CD4-positive, alpha-beta T cell treated with Interferon alpha-2 for 1 hour (primary cell): ENCODE results near the gene SCP2.

ENCODE experiments used
- DNase-seq, 2 donors: peaks; one replicate each; pipeline ENCODE4 v3.0.0-alpha.2; 2020 to 2022

The SCP2 gene, protein sequence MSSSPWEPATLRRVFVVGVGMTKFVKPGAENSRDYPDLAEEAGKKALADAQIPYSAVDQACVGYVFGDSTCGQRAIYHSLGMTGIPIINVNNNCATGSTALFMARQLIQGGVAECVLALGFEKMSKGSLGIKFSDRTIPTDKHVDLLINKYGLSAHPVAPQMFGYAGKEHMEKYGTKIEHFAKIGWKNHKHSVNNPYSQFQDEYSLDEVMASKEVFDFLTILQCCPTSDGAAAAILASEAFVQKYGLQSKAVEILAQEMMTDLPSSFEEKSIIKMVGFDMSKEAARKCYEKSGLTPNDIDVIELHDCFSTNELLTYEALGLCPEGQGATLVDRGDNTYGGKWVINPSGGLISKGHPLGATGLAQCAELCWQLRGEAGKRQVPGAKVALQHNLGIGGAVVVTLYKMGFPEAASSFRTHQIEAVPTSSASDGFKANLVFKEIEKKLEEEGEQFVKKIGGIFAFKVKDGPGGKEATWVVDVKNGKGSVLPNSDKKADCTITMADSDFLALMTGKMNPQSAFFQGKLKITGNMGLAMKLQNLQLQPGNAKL

DNA sequence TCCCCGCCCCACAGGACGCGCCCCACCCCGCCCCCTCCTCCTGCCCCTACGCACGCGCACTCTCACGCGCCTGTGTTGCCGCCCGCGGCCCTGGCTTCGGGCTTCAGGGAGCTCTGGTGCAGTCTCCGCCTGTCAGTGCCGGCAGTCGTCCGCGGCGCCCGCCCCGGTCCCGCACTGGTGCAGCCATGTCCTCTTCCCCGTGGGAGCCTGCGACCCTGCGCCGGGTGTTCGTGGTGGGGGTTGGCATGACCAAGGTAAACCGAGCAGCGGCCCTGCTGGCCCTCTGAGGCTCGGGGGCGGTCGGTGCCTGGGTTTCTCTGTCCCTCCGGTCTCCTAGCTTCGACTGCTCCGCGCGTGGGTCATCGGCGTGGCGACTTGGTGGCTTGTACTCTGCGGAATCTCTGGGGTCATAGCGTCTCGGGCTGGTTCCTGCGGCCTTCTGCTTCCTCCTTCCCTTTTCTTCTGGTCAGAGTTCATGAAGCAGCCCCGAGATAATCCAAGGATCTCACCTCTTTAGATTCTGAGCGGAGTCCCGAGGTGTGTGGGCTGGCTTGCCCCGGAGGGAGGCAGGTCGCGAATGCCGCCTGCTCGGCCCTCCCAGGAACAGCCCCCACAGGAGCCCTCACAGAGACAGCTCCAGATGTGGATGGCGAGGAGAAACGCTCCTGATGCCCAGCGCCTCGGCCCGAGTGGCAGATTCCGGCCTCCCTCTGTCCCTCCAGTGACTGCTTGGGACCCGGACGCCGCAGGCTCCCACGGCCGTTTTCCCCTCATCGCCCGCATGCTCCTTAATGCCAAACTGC is at the start of gene SCP2:
TSS of gene SCP2 (plus strand) at position 65 of the 803 bp plus-strand sequence. CDS start at position 186, 121 bp downstream.
- DNase-seq, result peak; percentile 79 to 82

DNA sequence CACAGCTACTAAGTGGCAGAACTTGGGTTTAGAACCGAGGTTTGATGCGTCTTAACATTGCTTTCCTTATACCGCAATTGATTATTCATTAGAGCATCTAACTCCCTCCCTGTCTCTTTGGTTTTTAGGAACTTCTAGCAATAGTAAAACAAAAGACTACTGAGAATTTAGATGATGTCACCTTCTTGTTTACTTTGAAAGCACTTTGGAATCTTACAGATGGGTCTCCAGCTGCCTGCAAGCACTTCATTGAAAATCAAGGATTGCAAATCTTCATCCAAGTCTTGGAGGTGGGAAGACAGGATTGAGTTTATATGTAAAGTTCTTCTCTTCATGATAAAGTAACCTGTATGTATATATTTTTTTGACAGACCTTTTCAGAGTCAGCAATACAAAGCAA is 49.5 kb upstream of the SCP2 start:
- DNase-seq, result no peak

DNA sequence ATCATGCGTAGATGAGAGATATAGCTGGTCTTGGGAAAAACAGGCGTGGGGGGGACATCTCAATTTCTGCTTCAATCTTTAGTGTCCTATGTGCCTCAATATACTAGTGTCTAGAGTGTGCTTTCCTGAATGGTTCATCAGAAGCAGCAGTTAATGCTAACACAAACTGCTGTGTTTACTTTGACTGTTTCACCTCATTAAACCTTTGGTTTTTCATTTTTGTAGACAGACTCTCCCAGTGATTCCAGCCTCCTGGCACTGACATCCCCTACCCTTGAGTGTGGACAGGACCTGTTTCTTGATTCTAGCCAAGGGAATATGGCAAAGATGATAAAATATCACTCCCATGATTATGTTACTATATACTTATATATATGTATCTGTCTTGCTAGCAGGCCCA is 46.9 kb upstream of the SCP2 start:
- no peak for DNase-seq

DNA sequence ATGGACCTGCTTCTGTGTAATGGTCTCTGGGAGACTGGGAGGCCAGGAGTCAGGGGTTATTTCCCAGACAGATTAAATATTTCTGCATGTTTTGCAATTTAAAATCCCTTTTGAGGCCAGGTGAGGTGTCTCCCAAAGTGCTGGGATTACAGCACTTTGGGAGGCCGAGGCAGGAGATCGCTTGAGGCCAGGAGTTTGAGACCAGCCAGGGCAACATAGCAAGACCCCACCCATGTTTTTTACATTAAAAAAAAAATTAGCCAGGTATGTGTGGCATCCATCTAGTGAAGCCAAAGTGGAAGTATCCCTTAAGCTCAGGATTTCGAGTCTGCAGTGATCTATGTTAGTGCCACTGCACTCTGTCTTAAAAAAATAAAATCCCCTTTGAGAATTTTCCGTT is 39.6 kb upstream of the SCP2 start:
- DNase-seq, result no peak

DNA sequence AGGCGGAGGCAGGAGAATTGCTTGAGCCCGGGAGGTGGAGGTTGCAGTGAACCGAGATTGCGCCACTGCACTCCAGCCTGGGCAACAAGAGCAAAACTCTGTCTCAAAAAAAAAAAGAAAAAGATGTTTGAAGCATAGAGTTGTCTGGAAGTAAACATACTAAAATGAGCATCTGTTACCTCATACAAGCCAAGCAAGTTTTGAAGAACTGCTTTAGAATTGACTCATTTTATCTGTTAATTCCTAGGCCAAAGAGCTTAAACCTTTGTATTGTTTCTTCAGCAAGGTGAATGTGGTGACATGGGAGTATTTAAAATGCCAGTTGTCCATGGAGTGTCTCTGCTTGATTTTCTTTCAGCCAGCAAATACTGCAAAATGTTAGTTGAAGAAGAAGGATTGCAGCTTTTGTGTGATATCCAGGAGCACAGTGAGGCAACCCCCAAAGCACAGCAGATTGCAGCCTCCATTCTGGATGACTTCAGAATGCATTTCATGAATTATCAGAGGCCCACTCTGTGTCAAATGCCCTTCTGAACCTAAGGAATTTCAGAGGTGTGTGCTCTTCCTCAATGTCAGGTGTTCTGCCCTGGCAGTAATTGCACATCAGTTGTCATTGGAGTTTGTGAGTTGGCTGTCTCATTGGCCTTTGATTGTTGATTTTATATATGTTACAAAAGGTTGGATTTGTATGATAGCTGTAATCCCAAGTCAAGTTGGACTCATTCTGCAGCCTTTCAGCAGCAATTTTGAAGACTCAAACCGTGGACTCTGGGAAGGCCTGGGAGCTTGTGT is 34.5 kb upstream of the SCP2 start:
- DNase-seq, result no peak

DNA sequence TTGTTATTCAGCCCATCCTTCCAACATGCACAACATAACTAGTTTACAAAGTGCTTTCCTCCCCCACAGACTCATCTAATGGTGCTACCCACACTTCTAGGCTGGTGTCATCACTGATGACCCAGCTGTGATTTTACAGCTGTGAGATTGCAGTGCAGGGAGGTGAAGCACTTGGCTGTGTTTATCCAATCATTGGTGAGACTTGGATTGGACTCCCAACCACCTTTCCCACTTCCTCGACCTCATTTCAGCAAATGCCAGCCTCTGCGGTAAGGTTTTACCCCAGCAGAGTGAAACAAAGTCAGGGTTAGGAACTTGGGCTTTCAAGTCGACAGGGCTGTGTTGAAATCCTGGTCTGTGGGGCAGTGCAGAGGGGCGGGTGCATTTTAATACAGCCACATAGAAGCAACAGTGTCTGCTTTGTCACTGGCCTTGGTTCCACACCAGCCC is 27.6 kb upstream of the SCP2 start:
- no peak for DNase-seq

DNA sequence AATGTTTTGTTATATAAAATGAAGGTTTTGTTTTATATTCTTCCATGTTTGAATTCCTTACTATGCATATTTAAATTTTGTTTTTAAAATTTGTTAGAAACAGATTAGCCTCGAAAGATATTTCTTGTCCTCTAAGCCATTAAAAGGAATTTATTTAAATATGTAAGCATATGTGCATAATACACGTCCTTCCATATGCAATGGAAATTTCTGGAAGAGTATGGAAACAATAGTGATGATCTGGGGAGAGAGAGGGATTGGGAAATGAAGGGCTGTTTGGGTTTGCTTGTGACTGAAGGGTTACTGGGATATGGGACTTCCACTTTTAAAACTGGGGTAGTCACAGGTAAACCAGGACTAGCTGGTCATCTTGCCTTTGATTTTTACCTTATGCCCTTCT is 26.7 kb upstream of the SCP2 start:
- DNase-seq, result no peak

DNA sequence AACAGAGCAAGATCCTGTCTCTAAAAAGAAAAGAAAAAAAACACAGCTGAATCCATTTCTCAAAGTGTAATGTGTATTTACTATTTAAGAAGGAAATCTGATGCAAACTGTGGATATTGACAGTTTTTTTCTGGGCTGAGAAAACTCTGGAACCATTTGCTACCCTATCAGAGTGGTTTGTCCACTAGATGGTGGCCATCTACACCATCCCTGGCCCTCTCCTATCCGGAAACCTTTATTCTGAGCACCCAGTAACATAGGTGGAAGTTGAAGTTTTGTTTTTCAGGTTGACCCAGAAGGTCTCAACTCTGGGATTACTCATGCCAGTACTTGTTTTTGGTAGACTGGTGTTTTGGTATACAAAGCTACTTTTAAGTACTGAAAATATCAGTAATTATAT is 25.7 kb upstream of the SCP2 start:
- DNase-seq, result no peak

DNA sequence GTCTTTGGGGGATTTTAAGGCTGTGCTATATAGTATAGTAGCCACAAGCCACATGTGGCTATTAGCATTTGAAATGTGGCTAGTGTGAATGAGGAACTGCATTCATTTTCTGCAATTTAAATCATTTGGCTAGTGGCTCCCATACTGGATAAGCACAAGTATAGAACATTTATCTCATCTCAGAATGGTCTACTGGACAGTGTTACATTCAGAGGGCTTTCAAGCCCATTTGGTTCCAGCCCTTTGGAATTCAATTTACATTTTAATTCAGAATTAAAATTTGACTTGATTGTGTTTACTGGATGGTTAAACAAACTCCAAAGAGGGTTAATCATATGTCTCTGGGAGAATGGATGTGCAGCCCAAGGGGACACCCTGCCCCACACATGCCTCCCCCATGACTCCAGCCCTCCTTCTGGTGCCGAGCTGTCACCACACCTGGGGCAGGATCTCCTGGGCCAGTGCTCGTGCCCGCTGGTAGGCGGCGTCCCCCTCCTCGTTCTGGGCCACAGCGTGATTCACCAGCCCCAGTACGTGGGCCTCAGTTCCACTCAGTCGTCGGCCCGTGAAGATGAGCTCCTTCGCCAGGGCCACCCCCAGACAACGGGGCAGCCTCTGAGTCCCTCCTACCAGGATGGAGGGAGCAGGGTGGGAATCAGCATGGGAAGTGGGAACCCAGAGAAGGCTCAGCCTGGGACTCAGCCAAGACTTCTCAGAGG is 22.7 kb upstream of the SCP2 start:
- DNase-seq, result no peak

DNA sequence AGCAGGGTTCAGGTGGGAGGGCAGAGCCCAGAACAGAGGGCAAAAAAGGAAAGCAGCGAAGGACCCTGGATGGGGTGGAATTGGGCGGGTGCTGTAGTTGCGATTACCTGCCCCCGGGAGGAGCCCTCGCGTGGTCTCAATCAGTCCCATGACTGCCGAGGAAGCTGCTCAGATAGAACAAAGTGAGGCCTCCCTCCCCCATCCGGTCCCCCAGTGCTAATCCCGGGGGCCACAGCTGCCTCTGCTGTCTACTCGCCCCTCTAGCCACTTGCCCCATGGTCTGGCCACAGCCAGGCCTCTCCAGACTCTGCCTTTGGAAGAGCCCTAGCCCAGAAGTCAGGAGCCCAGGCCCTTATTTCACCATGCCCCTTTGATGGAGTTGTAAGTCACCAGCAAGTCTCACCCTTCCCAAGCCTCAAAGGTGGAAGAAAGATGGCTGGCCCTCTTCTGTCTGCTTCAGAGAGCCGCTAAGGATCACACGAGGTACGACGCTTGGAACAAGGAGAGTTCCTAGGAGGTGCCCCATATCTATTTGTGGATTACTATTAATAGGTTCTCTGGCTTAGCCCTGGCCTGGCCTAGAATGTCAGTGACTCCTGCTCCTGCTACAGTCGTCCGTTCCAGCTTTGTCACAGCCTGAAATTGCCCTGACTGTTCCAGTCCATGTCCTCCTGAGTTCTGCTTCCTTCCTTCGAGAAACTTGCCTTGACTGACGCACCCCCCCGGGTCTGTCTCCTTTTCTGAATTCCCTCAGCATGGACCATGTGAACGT is 22.0 kb upstream of the SCP2 start:
- peak; percentile 15 to 37 for DNase-seq

DNA sequence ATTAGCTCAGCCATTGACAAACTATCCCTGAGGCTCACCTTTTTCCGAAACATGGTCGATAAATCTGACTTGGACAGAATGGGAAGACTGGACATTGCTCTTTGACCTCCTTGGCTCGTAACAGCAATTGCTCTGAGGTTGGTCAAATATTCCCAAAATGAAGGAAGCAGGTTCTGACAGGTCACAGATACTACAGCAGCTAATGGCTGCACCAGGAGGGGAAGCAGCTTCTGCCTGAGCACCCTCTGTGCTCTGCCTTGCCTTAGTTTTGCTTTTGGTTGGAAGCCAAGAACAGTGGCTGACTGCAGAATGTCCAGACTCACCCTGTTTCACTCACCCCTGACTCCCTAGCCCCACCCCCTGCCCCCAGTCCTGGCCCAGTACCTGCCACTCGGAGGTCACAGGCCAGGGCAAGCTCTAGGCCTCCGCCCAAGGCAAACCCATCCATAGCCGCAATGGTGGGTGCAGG is 20.9 kb upstream of the SCP2 start:
- DNase-seq, result no peak

DNA sequence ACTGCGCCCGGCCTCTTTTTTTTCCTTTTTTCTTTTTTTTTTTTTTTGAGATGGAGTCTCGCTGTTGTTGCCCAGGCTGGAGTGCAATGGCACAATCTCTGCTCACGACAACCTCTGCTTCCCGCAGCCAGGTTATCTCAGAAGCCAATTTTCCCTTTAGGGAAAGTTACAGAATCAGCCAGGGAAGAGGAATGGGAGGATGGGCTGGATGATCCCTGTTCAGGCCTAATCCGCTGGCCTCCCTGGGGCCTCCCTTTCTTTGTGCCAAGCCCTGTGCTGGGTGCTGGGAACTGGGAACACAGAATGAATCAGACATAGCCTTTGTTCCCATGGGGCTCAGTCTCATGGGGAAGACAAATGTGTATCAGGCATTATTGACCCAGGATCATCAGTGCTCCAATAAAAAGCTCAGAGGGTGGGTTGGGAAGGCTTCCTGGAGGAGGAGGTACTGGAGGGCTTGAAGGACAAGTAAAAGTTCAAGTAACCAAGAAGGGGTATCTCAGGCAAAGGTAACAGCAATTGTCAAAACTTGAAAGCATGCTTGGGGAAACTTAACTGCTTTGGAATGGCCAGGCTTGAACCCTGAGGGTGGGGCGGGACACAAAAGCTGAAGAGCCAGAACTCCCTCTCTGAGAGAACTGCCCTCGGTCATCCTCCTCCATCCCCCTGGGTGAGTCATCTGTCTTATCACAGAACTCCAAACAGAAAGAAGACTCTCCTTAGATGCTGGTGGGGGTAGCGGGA is 19.8 kb upstream of the SCP2 start:
- DNase-seq, result no peak

DNA sequence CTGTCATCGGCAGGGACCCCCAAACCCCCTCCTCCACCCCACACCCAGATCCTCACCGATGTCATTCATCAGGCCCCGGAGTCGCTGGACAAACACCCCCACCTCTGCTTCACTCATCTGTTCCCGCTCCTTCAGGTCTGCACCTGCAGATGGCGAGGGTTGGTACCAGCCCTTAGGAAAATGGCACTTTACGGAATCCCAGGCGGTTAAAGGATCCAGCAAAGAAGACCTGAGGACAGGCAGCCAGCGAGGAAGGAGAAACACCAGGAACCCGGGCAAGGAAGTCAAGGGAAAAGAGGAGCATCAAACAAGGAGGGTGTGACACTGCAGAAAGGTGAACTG is 19.3 kb upstream of the SCP2 start:
- DNase-seq, result no peak

DNA sequence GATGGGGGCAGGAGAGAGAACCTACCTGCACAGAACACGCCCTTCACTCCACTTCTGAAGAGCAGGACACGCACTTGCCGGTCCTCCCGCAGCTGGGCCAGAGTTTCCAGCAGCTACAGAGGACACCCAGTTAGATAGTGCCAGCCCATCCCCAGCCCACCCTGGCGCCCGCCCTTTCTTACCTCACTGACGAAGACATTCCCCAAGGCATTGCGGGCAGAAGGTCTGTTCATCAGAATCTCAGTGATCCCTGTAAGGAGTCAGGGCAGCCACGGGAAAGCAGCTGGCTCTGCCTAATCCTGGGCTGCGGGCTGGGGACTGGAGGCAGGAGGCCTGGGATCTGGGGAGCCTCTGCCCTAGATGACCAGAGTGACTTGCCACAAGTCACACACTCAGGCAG is 15.5 kb upstream of the SCP2 start:
- no peak for DNase-seq

DNA sequence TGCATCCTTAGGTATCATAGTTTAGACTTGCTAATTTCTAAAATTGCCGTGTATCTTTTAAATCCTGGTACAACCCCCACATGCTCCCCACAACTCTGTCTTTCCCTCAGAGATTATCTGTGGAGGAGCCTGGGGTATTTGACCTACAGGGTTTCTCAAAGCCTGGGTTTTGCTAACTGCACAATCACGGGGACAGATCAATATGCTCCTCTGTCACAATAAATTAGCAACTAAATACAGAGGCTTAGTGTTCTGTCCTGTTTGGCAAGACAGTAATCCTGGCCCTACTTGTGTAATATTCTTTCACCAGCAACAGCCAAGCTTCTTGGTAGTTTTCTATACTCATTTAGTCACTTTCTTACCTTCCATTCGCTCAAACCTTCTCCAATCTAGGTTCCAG is 14.1 kb upstream of the SCP2 start:
- DNase-seq, result no peak

DNA sequence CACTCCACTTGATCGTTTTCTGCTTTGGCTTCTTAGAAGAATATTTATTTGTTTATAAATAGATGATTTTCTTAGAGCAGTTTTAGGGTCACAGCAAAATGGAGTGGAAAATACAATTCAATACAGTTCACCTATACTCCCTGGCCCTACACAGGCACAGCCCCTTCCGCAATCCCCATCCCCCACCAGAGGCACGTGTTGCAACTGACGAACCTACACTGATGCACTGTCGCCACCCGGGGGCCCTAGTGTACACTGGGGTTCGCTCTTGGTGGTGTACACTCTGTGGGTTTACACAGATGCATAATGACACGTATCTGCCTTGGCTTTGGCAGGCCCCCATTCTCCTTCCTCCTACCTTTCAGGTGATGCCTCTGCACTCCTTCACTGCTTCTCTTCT is 13.5 kb upstream of the SCP2 start:
- no peak for DNase-seq

DNA sequence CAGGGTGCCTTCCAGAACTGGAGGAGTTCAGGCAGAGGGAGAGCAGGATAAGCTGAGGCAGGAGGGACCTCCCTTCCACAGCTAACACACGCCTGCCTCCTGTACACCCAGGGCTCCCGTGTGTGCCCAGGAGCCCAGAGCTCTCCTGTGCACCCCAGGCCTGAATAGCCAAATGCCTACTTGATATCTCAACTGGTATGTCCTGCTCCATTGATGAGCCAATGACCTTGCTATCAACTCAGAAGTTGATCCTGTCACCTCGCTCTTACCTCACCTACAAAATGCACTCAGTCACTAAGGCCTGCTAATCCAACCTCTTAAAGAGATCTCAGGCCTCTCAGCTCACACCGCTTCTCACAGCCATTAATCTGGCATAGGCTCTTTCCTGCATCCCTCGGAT is 12.6 kb upstream of the SCP2 start:
- no peak for DNase-seq

DNA sequence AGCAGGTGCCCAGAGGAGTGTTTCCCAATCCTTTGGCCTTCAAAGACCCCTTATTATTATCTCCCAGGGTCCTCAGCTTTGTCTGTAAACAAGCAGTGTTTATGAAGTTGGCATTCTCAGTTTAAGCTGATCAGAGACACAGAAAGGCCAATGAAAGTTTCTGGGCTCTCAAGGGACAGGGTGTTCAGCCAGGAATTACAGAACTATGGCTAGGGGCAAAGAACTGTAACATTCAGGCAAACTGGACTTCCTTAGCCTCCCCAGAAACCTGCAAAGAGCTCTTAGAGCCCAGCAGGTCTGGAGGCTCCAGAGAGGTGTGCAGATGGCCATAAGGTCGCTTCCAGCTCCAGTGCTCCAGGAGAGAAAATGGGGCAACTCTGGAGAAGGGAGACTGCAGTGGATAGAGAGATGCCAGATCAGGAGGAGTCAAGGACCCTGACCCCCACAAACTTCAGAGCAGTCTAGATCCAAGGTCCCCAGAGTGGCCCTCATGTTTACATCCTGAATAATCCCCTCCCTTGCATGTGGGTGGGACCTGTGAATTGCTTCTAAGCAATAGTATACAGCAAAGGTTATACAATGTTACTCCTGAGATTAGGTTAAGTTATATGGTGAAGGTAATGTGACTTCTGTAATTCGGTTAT is 11.7 kb upstream of the SCP2 start:
- DNase-seq, result no peak

DNA sequence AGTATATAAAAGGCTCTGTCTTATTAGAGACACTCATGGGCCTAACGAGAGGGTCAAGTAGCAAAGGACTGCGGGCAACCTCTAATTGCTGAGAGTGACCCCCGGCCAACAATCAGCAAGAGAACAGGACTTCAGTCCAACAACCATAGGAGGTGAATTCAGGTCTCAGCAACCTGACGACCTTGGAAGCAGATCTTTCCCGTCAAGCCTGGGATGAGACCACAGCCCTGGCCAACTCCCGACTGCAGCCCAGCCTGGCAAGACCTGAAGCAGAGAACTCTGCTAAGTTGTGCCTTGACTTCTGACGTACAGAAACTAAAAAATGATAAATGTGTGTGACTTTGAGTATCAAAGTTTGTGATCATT is 11.2 kb upstream of the SCP2 start:
- no peak for DNase-seq

DNA sequence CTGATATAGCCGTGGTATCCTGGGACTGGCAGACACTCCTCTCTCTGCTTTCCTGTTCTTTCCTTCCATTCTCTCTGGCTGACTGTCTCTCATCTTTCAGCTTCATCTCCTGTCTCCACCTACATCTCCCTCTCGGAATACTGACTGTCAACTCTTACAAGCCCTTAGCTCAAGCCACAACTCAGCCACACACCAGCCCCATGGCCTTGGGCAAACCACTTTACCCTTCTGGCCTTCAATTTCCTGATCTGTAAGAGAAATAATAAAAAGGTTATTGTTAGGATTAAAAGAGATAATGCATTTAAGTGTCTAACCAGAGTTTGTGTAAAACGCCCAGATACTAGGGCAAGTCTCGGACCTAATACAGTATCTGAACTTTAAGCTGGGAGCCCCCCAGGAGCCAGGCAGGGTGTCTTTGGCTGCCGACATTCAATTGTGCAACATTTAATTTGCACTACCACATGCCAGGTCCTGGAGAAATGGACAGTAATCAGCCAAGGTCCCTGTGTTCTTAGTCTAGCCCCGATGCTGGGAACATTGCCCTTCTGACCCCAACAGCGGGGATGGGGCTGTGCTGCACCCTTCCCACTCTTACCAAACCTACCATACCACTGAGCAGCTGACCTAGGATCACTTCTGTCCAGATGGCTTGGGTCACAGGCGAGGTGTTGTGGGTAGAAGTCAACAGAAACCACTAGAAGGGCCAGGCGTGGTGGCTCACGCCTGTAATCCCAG is 10.7 kb upstream of the SCP2 start:
- no peak for DNase-seq
